H1 (cell line): Measurements from ENCODE around the gene ARHGEF1. TPM values are rescaled to one million over a fixed set of nuclear protein-coding genes. Genes with fewer than 3 reads are reported as not detected.

Experiments used
- EP300 ChIP-seq, 2 experiments: IDR thresholded peaks; 1 replicate in 1 of 2; 2 replicates in 1 of 2; pipeline ENCODE4 v1.6.1; 2011 to 2012; ENCODE audit warnings: low read depth in 2 of 2, low read length in 2 of 2, mild to moderate bottlenecking in 2 of 2, borderline replicate concordance in 1 of 2, inconsistent platforms in 1 of 2, moderate library complexity in 1 of 2
- polyA plus RNA-seq, 7 experiments: library from polyadenylated mRNA; depleted of rRNA in 3 of 7; stranded (reverse) in 5 of 7; unstranded in 2 of 7; fragments of >200 nt in 5 of 7; fragments of 200-250 nt in 2 of 7; gene quantifications; 1 replicate in 5 of 7; 2 replicates in 1 of 7; 4 replicates in 1 of 7; pipeline versions ENCODE4 v1.2.1 to v1.2.3, GENCODE V29; 2011 to 2013; ENCODE audit warnings: missing spikeins in 2 of 7, mixed read lengths in 2 of 7
- total RNA-seq: library from RNA; stranded (reverse); fragmentation: NEBNext Ultra II Directional; extraction: Animal tissue kit (Norgen Biotek cat#: 25700); gene quantifications from 2 replicates; pipeline ENCODE4 v1.2.1, GENCODE V29; 2021

The ARHGEF1 gene
- total and polyA plus RNA-seq, 2 of the 8 experiments (the other 6 are each of a cell fraction or from before 2014, with no cell fraction given) = 23.0 to 49.0 TPM

DNA sequence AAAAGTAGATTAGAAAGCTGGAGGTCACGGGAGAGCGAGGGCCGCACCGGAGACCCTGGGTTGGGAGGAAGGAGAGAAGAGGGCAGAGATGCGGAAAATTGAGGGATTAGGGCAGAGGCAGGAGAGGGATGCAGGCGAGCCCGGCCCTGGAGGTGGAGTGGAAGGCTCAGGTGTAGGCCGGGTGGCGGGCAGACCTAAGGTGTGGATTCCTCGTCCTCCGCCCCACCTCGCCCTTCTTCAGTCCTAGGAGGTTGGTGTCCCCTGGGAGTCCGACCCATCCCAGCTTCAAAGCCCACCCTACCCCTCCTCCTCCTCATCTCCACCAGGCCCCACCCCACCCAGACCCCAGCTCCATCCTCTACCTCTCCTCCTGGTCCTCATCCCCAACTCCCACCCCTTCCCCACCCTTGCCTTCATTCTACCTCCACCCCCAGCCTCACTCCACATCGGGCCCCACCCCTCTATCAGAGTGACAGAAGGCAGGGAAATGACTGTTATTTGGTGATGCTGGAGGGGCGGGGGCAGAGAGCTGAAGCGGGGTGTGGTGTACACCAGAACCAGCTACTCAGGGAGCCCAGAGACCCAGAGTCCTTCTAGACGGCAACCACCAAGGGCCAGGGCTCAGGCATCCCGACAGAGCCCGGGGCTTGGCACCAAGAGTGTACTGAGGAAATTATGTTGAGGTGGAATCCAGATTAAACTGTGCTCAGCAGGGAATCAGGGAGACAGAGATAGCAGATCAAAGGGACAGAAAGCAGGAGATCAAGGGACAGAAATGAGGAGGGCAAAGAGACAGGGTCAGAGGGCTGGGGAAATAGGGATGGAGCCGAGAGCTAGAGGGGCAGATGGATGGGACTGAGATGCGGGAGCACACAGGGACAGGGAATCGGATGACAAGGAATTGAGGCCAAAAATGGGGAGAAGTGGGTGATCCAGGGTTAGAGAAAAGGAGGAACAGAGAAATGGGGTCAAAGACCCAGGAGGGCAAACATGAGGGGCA, 38.9 kb downstream of the ARHGEF1 start (continued):
- TF ChIP-seq EP300 (IDR thresholded peaks at IDR 0.05; ENCODE audit: borderline replicate concordance in 1 of 2, low read depth in 2 of 2, low read length in 2 of 2) = no peak
- TF ChIP-seq, all 59 proteins: peak for 4
